ENCODE measurements around the gene LEPR.

The LEPR gene

GRCh38 chr1:65398083-65398482 is 22.4 kb upstream of the LEPR start:
- H3K9ac ChIP-seq (ENCODE audit: low read length), result no peak overlapping the region
- TF ChIP-seq EZH2phosphoT487 (IDR thresholded peaks at IDR 0.05; ENCODE audit: low read length) (no peak), EZH2 (optimal IDR thresholded peaks at IDR 0.05; ENCODE audit: low read depth, low read length) (no peak), CTCF (IDR thresholded peaks at IDR 0.05; ENCODE audit: low read length) (no peak)
- no peak overlapping the region for H3K4me3 ChIP-seq (ENCODE audit: low read length)
- DNase-seq, result no peak
- H3K36me3 ChIP-seq (replicated peaks; ENCODE audit: insufficient read depth, low read length), result no peaks in the 10 kb centered on the region
- no peaks in the 10 kb centered on the region for H3K27me3 ChIP-seq (replicated peaks; ENCODE audit: insufficient read depth, low read length)
- H3K79me2 ChIP-seq (ENCODE audit: low read length), result no peaks in the 10 kb centered on the region
- no peaks in the 10 kb centered on the region for H3K9me3 ChIP-seq (replicated peaks; ENCODE audit: insufficient read depth, low read length)
- no peaks in the 10 kb centered on the region for H3F3A ChIP-seq (ENCODE audit: insufficient read depth, low read length)
- H3K4me1 ChIP-seq (ENCODE audit: low read length), result peaks cover 8% of the 10 kb centered on the region
- no peaks in the 10 kb centered on the region for H4K20me1 ChIP-seq (ENCODE audit: insufficient read depth, low read length)
- H3K27ac ChIP-seq (ENCODE audit: low read length), result no peak overlapping the region
- H3K9me2 ChIP-seq (replicated peaks; ENCODE audit: insufficient read depth, low read length), result no peaks in the 10 kb centered on the region
- no peak overlapping the region for H2AFZ ChIP-seq (ENCODE audit: low read length)
- H3K4me2 ChIP-seq (ENCODE audit: low read depth, low read length), result no peak overlapping the region

- H3K36me3 ChIP-seq (replicated peaks; ENCODE audit: insufficient read depth, low read length), result no peaks in the 10 kb centered on the region
- TF ChIP-seq EZH2phosphoT487 (IDR thresholded peaks at IDR 0.05; ENCODE audit: low read length), result no peak
- no peak for TF ChIP-seq EZH2 (optimal IDR thresholded peaks at IDR 0.05; ENCODE audit: low read depth, low read length)
- TF ChIP-seq CTCF (IDR thresholded peaks at IDR 0.05; ENCODE audit: low read length), result no peak
Observed at GRCh38 chr1:65399003-65399402, 21.5 kb upstream of the LEPR start.

GRCh38 chr1:65401612-65402011 is 18.9 kb upstream of the LEPR start:
- H3K36me3 ChIP-seq (replicated peaks; ENCODE audit: insufficient read depth, low read length), result no peaks in the 10 kb centered on the region
- H3F3A ChIP-seq (ENCODE audit: insufficient read depth, low read length), result no peaks in the 10 kb centered on the region
- H4K20me1 ChIP-seq (ENCODE audit: insufficient read depth, low read length), result no peaks in the 10 kb centered on the region
- H3K4me1 ChIP-seq (ENCODE audit: low read length), result no peaks in the 10 kb centered on the region
- no peak overlapping the region for H3K4me2 ChIP-seq (ENCODE audit: low read depth, low read length)
- no peak overlapping the region for H3K27ac ChIP-seq (ENCODE audit: low read length)
- no peak overlapping the region for H3K9ac ChIP-seq (ENCODE audit: low read length)
- no peaks in the 10 kb centered on the region for H3K27me3 ChIP-seq (replicated peaks; ENCODE audit: insufficient read depth, low read length)
- H3K9me2 ChIP-seq (replicated peaks; ENCODE audit: insufficient read depth, low read length), result no peaks in the 10 kb centered on the region
- DNase-seq, result no peak
- H3K9me3 ChIP-seq (replicated peaks; ENCODE audit: insufficient read depth, low read length), result no peaks in the 10 kb centered on the region
- H3K79me2 ChIP-seq (ENCODE audit: low read length), result no peaks in the 10 kb centered on the region
- H3K4me3 ChIP-seq (ENCODE audit: low read length), result no peak overlapping the region
- TF ChIP-seq CTCF (IDR thresholded peaks at IDR 0.05; ENCODE audit: low read length), result no peak
- TF ChIP-seq EZH2phosphoT487 (IDR thresholded peaks at IDR 0.05; ENCODE audit: low read length), result no peak
- no peak for TF ChIP-seq EZH2 (optimal IDR thresholded peaks at IDR 0.05; ENCODE audit: low read depth, low read length)
- H2AFZ ChIP-seq (ENCODE audit: low read length), result no peak overlapping the region

More at GRCh38 chr1:65399003-65399402, 21.5 kb upstream of the LEPR start:
- no peak overlapping the region for H3K27ac ChIP-seq (ENCODE audit: low read length)
- no peak overlapping the region for H3K9ac ChIP-seq (ENCODE audit: low read length)
- H3K79me2 ChIP-seq (ENCODE audit: low read length), result no peaks in the 10 kb centered on the region
- no peaks in the 10 kb centered on the region for H4K20me1 ChIP-seq (ENCODE audit: insufficient read depth, low read length)
- no peak overlapping the region for H3K4me3 ChIP-seq (ENCODE audit: low read length)
- no peaks in the 10 kb centered on the region for H3K27me3 ChIP-seq (replicated peaks; ENCODE audit: insufficient read depth, low read length)
- H3F3A ChIP-seq (ENCODE audit: insufficient read depth, low read length), result no peaks in the 10 kb centered on the region
- H3K9me3 ChIP-seq (replicated peaks; ENCODE audit: insufficient read depth, low read length), result no peaks in the 10 kb centered on the region
- H3K9me2 ChIP-seq (replicated peaks; ENCODE audit: insufficient read depth, low read length), result no peaks in the 10 kb centered on the region
- no peak overlapping the region for H3K4me2 ChIP-seq (ENCODE audit: low read depth, low read length)
- peaks cover 8% of the 10 kb centered on the region for H3K4me1 ChIP-seq (ENCODE audit: low read length)
- no peak overlapping the region for H2AFZ ChIP-seq (ENCODE audit: low read length)
- no peak for DNase-seq
